AML-193 (cell line): ENCODE data around the gene NSMF.
"Not testable (repeated sequence)": the region's sequence is repeated elsewhere in the genome, so short reads cannot be mapped to it uniquely, and the experiment has no call there.

Experiments used
- DNase-seq, 2 experiments: peaks; one replicate each; lab custom pipeline; 2025; lab: John Stamatoyannopoulos, UW

Gene NSMF

DNA sequence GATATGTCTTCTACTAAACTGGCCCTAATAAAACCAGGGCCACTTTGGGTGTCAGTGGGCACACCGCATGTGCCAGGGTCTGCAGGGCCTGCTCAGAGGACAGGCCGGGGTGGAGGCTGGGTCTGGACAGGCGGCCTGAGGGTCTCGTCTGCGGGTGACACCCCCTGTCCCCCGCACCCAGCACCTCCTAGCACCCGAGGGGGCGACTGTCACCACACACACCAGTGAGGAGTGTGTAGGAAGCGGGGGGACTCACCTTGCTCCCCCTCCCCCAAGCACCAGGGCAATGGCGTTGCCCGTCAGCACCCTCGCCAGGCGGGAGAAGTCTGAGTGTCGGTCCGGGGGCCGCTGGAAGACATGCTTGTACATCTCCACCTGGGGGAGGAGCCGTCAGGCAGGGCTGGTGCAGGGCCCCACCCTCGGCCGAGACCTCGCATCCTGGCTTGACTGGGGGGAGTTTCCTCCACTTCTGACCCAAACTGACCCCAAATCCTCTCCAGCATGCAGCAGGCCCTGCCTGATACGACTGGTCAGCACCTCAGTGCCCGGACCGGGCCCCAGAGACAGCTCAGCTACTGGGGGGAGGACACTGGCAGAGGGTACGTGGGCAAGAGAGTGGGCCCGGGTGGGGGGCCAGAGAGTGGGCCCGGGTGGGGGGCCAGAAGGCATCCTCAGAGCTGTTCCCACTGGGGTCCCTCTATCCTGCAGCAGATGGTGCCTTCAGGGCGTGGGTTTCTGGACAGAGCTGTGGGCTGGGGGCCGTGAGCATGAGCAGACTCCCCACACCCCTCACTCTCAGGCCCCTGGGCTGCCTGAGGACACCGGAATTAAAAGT is 18.9 kb upstream of the NSMF start:
- DNase-seq: no peak

DNA sequence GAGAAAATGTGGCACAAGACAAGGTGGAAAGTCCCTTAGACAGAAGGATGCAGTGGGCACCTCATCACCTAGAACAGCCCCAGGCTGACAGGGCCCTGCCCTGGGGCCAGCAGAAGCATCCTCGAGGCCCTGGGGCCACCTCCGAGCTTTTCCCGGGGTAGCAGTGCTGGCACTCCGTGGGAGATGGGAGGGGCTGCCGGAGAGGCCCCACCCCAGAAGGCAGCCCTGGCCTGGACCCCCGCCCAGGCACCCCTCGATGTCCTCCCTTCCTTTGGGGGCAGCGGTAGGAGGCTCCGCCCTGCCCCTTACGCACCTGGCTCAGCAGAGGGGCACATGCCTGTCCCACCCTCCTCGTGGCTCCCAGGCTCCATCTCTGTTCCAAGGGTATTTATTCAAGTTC is 17.7 kb upstream of the NSMF start:
- no peak for DNase-seq

DNA sequence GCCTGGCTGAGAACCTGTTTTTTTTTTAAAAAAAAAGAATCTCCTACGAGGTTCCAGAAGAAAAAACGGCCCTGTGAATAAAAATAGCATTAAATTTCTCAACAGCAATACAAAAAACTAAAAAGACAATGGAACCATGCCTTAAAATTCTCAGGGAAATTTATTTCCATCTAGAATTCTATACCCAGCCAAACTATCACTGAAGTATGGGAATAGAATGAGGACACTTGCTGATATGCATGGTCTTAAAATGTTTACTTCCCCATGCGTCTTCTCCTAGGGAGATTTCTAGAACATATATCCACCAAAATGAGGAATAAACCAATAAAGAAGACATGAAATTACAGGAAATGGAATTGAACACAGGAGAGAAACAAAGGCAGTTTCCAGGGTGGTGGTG is 16.5 kb upstream of the NSMF start:
- no peak for DNase-seq

DNA sequence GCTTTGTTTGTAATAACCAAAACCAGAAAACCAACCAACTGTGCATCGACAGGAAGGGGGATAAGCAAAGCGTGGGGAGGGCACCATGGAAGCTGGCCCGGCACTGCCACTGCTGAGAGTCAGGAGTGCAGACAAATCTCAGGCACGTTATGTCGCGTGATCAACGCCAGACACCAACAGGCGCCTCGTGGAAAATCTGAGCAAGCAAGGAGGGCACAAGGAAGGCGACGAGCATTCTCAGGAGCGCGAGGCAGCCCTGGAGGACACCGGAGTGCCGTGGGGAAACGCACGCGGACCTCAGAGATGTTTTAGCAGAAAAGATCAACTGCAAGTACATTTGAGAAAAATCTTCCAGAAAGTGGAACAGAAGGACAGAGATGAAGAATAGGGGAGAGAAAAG is 15.1 kb upstream of the NSMF start:
- no peak for DNase-seq

DNA sequence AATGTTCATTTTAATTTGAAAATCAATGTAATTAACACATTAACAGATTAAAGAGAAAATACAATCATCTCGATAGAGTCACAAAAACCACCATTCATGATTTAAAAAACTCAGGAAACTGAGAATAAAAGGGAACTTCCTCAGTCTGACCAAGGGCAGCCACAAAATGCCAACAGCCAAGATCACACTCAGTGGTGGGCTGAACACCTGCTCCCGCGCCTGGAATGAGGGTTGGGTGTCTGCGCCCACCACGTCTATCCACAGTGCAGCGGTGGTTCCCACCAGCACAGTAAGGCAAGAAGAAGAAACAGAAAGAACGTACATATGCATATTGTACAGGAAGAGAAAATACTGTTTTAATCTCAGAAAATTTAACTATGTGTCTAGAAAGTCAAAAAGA is 11.7 kb upstream of the NSMF start:
- no peak for DNase-seq

DNA sequence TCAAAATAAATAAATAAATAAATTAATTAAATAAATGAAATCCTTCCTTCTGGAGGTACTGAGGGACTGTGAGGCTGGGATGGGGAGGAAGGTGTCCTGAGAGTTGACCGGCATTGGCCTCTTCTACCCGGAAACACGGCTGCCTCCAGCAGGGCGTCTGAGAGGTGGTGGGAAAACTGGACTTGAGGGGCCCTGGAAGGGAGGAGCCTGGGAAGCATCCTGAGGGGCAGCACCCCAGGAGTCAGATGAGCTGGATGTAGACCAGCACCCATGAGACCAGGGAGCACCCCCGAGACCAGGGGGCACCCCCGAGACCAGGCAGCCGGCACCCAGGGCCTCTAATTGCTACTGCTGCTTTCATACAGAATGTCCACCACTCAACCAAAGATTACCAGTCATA is 8.8 kb upstream of the NSMF start:
- no peak for DNase-seq

DNA sequence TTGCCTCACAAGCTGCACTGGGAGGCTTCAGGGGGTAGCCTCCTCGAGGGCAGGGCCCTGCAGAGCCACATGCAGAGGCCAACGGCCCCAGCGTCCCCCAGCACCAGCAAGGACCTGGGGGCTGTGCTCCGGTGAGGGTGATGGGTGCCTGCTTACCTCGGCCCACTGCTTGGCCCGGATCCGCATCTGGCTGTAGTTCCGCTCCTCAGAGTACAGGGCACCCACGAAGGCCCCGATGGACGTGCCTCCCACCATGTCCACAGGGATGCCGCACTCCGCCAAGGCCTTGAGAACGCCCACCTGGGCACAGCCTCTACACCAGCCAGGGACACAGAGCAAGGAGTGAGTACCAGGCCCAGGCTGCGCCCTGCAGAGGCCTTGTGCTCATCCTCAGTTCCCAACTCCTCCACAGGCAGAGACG is 8.0 kb upstream of the NSMF start:
- no peak for DNase-seq

DNA sequence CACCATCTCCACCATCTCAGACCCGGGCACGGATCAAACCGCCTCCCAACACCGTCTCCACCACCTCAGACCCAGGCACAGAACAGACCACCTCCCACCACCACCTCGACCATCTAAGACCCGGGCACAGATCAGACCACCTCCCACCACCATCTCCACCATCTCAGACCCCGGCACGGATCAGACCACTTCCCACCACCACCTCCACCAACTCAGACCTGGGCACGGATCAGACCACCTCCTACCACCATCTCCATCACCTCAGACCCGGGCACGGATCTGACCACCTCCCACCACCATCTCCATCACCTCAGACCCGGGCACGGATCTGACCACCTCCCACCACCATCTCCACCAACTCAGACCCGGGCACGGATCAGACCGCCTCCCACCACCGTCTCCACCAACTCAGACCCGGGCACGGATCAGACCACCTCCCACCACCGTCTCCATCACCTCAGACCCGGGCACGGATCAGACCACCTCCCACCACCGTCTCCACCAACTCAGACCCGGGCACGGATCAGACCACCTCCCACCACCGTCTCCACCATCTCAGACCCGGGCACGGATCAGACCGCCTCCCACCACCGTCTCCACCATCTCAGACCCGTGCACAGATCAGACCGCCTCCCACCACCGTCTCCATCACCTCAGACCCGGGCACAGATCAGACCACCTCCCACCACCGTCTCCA is 7.4 kb upstream of the NSMF start:
- DNase-seq: not testable (repeated sequence)

DNA sequence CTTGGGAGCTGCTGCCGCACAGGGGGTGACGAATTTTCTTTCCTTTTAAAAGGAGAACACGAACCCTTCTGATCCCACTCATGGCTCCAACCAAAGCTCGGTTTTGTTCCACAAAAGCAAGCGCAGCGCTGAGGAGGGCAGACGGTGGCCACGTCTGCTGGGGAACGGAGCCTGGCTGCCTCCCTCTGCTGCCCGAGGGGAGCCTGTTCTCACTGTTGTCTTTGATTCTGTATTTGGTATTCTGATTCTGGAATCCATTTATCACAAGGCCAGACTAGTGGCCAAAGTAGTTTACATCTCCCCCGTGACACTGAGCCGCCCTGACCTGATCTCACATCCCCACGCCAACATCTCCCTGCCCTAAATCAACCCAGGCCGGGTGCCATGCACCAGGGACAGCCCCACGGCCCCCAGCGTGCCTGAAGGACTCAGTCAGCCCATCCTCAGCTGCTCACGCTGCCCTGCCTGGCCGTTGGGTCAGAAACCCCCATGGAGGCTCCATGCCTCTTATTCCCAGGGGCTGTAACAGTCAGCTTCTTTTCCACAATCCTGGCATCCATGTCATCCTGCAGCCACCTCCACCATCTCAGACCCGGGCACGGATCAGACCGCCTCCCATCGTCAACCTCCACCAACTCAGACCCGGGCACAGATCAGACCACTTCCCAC is 6.7 kb upstream of the NSMF start:
- no peak for DNase-seq

DNA sequence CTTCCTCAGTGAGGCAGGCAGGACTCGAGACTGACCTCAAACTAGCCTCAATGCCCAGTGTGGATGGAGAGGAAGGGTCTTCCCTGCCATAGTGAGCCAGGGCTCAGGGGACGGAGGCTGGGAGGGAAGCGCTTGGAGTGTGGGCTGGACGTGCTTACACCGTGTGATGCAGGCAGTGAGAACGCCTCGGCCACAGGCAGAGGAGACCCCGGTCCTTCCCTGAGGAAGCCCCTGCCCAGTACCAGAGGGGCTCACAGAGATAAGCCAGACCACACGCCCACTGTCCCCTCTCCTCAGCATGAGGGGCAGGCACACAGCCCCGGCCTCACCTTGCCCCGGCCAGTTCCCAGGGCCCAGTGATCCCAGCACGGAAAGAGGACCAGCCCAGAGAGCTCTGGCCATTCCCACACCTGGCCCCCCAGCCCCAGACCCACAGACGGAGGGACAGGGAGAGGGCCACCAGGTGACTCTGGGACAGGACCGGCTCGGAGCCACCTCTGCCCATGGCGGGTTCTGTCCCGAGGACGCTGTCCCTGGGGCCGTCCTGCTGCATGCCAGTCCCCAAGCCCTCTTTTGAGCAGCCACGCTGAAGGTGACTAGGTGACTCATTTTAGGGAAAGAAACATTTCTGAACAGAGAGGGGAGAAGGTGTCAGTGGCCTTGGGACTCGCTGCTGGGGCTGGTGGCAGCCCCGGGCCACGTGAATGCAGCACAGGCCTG is 6.0 kb upstream of the NSMF start:
- no peak for DNase-seq

DNA sequence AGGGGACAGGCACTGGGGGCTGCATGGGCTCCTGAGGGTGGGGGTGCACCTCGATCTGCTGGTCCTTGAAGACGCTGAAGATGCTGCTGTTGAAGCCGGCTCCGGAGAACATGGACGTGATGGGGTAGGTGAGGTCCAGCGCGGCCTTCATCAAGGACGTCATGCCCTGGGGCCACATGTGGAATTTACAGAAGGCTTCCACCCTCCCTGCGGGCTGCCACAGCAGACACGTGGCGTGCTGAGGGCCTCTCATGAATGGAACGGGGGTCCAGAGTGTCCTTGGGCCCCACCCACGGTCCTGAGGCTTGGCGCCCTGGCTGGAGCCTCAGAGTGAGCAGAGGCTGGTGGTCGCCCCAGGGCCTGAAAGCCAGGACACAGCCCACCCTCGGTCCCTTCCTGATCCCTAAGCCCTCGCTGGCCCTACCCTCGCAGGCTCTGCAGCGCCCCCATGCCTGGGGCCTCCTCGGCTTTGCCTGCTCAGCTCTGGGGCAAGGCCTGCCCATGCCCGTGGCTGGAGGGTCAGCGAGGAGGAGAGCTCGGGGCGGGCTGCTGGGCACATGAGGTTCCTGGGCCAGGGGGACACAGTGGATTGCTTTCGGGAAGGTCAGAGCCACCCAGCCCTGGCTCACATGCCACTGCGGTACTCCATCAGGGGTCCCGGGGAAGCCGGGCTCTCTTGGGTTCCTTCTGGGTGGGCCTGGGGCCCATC is 5.3 kb upstream of the NSMF start:
- DNase-seq: no peak

DNA sequence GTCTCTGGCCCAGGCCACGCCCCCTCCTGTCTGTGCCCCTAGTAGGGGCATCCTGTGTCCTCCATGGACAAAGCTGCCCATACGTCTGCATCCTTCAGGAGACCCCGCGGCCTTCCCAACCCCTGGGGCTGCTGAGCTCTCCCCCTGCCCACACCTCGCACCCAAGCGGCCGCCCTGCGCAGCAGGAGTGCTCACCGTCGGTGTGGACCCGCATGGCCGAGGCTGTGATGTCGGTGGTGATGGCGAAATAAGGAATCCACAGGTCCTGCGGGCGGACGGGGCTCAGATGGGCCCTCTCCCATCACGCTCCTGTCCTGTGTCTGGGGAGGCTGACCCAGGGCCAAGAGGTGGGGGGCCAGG is 4.8 kb upstream of the NSMF start:
- no peak for DNase-seq

DNA sequence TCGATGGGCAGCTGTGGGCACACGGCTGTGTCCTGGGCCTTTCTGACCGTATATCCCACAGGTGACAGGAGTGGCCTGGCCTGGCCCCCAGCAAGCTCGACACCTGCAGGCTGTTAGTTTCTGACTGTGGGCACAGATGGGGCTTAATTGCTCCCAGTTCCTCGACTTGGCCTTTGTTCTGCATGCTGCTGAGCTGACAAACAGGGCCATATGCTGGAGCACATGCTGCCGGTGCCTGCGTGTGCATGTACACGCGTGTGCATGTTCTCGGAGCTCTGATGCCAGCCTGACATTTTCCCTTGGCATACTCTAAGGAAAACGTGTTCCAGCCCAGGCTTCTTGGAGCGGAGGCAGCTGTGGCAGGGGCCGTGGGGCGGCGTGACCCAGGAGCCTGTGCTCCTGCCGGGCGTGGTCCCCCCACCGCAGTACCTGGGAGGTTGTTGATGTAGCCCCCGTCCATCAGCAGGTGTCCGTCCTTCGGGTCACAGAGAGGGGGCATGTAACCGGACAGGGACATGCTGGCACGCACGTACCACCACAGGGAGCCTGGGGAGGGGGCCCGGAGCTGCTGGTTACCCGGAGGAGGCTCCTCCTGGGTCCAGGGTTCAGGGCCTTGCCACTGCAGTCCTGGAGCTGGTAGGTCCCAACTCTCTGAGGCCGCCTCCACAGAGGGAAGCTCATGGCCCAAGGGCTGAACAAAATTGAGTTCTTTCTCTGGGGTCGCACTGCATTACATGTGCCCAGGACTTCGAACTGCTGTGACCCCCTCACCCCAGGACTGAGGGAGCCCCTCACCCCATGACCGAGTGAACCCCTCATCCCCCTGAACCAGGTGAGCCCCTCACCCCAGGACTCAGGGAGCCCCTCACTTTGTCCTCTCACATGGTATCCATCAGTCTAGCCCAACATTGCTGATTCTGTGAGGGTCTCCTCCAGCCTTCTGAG is 4.1 kb upstream of the NSMF start:
- DNase-seq: no peak

DNA sequence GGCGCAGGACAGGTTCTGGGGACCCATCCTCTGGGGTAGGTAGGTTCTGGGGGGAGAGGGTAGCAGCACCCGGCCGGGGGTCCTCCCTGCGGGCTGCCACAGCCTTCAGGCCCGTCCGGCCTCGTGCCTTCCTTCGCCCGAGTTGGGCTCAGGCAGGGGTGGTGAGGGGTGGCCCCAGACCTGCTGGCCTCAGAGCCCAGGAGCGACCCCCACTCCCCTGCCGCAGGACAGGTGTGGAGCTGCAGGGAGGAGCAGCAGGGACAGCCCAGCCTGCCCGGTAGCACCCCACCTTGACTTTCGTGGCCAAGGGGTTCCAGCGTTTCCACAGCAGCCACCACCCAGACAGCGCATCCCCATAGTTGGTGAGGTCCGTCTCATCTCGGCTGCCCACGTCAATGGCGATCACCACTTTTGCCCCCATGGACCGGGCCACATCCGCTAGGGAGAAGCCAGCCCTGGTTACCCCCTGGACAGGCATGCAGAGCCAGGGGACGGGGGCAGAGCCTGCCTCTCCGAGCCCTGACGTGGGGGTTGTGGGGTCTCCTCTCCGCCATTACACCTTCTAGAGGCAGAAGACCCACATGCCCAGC is 3.4 kb upstream of the NSMF start:
- DNase-seq: no peak

DNA sequence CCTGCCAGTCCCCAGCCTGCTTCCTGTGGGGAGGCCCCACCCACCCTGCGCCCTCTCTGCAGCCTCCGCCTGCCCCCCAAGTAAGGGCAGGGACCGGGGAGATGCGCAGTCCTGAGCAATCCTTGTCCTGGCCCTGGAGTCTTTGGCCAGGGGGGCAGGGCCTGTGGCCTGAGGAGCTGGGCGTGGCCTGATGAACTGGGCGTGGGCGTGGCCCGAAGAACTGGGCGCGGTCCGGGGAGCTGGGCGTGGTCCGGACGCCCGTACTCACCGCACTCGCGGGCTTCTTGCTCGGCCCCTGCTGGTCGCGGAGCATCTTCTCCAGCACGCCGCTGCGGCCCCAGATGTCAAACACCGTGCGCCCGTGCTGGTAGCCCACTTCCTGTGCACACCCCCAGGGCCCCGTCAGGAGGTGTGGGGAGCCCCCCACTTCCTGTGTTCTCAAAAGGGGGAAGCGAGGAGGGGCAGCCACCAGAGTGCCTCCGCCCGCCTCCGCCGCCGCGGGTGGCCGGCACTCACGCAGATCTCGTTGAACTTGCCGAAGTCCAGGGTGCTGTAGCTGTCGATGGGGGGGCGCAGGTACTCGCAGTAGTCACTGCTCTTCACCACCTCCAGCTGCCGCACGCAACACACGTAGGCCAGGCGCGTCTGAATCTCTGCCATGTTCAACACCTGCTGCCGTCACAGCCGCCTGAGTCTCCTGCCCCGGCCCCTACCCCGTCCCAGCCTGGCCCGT is 2.7 kb upstream of the NSMF start:
- DNase-seq: no peak

DNA sequence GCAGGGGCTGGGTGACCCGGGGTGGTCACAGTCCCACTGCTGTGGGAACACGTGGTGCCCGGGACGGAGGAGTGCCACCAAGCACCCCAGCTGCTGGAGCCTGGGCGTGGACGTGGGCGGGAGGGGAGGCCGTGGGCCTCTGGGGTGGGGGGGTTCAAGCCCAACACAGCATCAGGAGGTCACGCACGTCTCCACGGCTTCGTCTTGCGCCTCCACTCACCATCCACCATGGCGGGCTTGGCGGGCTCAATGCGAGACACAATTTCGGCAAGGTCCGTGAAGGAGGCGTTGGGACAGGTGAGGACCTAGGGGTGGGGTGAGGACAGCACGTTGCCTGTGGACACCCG is 2.2 kb upstream of the NSMF start:
- no peak for DNase-seq

DNA sequence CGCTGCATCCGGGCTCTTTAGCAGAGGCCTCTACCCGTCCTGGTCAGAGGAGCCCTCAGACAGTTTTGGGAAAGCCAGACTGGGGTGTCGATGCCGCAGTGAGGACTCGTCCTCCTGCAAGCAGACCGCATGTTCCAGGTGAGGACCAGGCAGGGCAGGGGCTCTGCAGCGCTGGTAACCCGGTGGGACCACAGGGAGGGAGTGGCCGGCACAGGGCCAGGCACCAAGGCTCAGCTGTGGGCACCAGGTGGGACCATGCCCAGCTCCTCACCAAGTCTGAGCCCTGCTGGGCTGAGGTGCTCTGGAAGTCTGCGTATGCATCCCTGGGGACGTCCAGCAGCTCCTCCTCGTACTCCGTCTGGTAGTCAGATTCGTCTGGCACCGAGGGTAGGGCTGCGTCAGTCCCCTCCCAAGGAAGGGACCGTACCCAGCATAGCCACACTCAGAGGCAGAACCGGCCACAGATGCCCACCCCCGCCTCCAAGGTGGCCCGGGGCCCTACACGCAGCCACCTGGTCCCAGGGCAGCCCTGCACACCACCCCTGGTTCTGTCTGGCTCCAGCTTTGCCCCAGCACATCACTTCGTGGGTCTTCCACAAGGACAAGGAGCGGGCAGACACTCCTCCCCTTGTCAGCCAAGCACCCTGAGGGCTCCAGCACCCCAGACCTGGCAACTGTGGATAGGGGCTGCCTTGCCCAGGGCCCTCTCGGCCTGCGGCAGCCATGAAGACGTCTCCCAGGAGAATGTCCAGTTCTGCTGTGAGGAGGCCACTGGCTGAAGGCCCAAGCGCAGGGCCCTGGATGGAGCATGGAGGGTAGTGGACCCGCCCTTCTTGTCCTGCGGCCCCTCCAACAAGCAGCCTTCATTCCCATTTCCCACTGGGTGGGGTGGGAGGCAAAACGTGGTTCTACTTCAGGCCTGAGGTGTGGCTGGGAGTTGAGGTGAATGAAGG is 1.5 kb upstream of the NSMF start:
- DNase-seq: no peak

DNA sequence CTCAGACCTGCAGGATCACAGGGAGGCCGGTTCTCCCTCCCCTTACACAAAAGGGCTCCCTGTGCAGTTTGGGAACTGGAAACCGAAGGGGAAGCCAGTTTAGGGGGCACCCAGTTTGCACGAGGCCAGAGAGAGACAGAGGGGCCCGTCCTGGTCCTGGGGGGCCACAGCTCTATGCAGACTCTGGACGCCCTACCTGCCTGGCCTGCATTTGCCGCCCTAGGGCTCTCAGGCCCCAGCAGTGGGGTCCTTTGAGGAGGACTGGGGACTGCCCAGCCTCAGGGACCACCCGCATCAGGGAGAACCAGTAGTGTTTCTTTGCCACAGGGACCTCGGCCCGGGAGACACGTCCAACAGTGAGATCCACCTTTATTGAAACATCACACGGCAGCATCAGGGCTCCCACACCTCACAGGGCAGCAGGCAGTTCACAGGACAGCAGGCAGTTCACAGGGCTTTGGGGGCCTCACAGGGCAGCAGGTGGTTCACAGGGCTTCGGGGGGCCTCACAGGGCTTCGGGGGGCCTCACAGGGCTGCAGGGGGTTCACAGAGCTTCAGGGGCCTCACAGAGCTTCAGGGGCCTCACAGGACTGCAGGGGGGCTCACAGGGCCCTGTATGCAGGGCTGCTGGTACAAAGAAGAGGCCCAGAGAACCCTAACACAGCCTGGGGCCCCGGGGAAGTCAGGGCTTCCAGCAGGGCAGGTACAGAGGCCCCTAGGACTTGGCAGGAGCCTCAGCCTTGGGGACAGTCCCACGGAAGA is 648 bp upstream of the NSMF start:
- DNase-seq: no peak
